Left lung (tissue), 10 donors: ENCODE results near the gene AGO4. TPM values are rescaled to one million over a fixed set of nuclear protein-coding genes. Genes with fewer than 3 reads are reported as not detected.
"Not testable (repeated sequence)": the region's sequence is repeated elsewhere in the genome, so short reads cannot be mapped to it uniquely, and the experiment has no call there.

Source experiments
- ATAC-seq: fragments of 200-7000 bp; cut with Tn5 transposase; one replicate; pipeline ENCODE4 v1.9.1; 2020; ENCODE audit warnings: moderate library complexity
- DNase-seq, 4 donors: peaks; one replicate each; pipeline ENCODE4 v3.0.0-alpha.2; 2013 to 2020
- H3K27ac ChIP-seq, 2 donors: fragments of 200-600 bp; sonication (generic) in 1 of 2; one replicate each; pipeline versions ENCODE4 v1.5.0 to v1.8.0; 2020 to 2021
- H3K27me3 ChIP-seq, 2 donors: fragments of 200-600 bp; sonication (generic) in 1 of 2; one replicate each; pipeline versions ENCODE4 v1.5.0 to v1.8.0; 2020 to 2021
- H3K36me3 ChIP-seq, 2 donors: fragments of 200-600 bp; sonication (generic) in 1 of 2; one replicate each; pipeline versions ENCODE4 v1.5.0 to v1.8.0; 2020 to 2021
- H3K4me1 ChIP-seq, 2 donors: fragments of 200-600 bp; one replicate each; pipeline ENCODE4 v1.8.0; 2021
- H3K4me3 ChIP-seq, 2 donors: fragments of 200-600 bp; sonication (generic) in 1 of 2; one replicate each; pipeline versions ENCODE4 v1.5.0 to v1.8.0; 2020 to 2021; ENCODE audit warnings: mild to moderate bottlenecking in 1 of 2
- H3K9me3 ChIP-seq, 2 donors: fragments of 200-600 bp; sonication (generic) in 1 of 2; one replicate each; pipeline versions ENCODE4 v1.5.0 to v1.8.0; 2020 to 2021
- CTCF ChIP-seq, 2 donors: fragments of 200-600 bp; sonication (generic) in 1 of 2; IDR thresholded peaks; one replicate each; pipeline versions ENCODE4 v1.5.0 to v1.8.0; 2021; ENCODE audit warnings: antibody characterized with exemption in 2 of 2
- intact Hi-C, 2 donors: fragments of 100-400 bp; cut with DNase I; formaldehyde crosslinking; loops; one replicate each; pipeline versions ENCODE4 v1.11.2 to v1.14.2; 2022
- polyA plus RNA-seq, 6 donors: library from polyadenylated mRNA; unstranded; fragments of 120-200 nt; gene quantifications; one replicate each; pipeline ENCODE4 v1.2.1, GENCODE V29; 2013; ENCODE audit not compliant: insufficient read length in 6 of 6
- total RNA-seq, 2 donors: library from RNA; stranded (reverse); fragmentation: NEBNext Ultra II Directional; extraction: Animal tissue kit (Norgen Biotek cat#: 25700); gene quantifications; one replicate each; pipeline ENCODE4 v1.2.1, GENCODE V29; 2021
- donor health status: DM: no; HTN: yes; CAD: no.
- donor health status: DM: no; HTN: no; CAD: no.

Gene AGO4
- total and polyA plus RNA-seq, 8 donors = 16.9 to 39.1 (median 34.8) TPM

- H3K27ac ChIP-seq = peak overlapping the region; percentile 84 to 90
- ATAC-seq (no peak), DNase-seq (peak in 1 of 4 donors; percentile 1)
- H3K9me3 ChIP-seq = no peaks in the 10 kb centered on the region
- H3K4me3 ChIP-seq = peak overlapping the region; percentile 89 to 100
- no peak for TF ChIP-seq CTCF (IDR thresholded peaks at IDR 0.05)
- H3K36me3 ChIP-seq = no peaks in the 10 kb centered on the region
- no peaks in the 10 kb centered on the region for H3K27me3 ChIP-seq
- intact Hi-C loops = no loop called here
- H3K4me1 ChIP-seq = peaks cover 0 to 12% of the 10 kb centered on the region in 2 donors
Measured at GRCh38 chr1:35768350-35769187, 39.2 kb upstream of the AGO4 start.

DNA sequence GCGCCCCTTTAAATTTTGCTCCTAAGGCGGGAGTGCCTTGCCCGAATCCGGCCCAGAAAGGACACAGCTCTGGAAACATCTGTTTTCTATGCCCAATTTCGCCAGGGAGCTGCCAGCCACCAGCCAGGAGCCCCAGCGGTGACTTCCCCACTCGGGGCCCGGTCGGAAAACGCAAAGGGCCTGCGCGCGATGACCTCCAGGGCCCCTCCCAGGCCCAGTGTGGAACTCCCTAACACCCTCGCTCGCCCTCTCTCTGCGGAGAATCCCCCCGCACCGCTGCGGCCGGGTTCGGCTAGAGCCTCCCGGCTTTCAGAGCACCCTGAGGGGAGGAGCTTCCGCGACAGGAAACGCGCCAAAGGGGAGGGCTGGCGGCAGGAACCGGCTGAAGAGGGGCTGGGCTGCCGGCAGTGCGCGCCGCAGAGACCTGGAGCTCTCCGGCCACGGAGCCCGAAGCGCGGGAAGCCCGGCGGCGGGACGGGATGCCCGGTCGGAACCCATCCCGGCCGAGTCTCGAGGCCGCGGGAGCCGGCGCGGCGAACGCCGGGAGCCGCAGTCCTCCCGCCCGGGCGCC is 38.5 kb upstream of the AGO4 start:
- Histone ChIP-seq H3K27me3 (no peaks in the 10 kb centered on the region), H3K9me3 (no peaks in the 10 kb centered on the region), H3K4me1 (peaks cover 0 to 12% of the 10 kb centered on the region in 2 donors), H3K27ac (peak overlapping the region; percentile 84 to 90), H3K36me3 (no peaks in the 10 kb centered on the region), H3K4me3 (peak overlapping the region; percentile 89 to 100)
- intact Hi-C loops = no loop called here
- no peak for TF ChIP-seq CTCF (IDR thresholded peaks at IDR 0.05)
- ATAC-seq (peak; percentile 96), DNase-seq (peak; percentile 90 to 96 (median 95))

GRCh38 chr1:35773711-35774110 is 34.1 kb upstream of the AGO4 start:
- Histone ChIP-seq H3K36me3 (no peaks in the 10 kb centered on the region), H3K27me3 (no peaks in the 10 kb centered on the region), H3K4me1 (peaks cover 0 to 9% of the 10 kb centered on the region in 2 donors), H3K4me3 (no peak overlapping the region), H3K9me3 (no peaks in the 10 kb centered on the region), H3K27ac (no peak overlapping the region)
- ATAC-seq (no peak), DNase-seq (no peak)
- no peak for TF ChIP-seq CTCF (IDR thresholded peaks at IDR 0.05)
- intact Hi-C loops = no loop called here

DNA sequence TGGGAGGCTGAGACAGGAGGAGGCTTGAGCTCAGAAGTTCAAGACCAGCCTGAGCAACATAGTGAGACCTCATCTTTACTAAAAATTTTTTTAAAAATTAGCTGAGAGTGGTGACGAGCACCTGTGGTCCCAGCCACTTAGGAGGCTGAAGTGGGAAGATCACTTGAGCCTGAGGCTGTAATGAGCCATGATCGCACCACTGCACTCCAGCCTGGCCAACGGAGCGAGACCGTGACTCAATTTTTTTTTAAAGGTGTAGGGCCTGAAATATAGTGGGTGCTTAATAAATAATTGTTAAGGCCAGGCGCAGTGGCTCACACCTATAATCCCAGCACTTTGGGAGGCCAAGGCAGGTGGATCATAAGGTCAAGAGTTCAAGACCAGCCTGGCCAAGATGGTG is 31.6 kb upstream of the AGO4 start:
- DNase-seq, H3K4me3 ChIP-seq, H3K4me1 ChIP-seq, H3K36me3 ChIP-seq, intact Hi-C loops, ATAC-seq, H3K27ac ChIP-seq, H3K27me3 ChIP-seq, H3K9me3 ChIP-seq: not testable (repeated sequence)

DNA sequence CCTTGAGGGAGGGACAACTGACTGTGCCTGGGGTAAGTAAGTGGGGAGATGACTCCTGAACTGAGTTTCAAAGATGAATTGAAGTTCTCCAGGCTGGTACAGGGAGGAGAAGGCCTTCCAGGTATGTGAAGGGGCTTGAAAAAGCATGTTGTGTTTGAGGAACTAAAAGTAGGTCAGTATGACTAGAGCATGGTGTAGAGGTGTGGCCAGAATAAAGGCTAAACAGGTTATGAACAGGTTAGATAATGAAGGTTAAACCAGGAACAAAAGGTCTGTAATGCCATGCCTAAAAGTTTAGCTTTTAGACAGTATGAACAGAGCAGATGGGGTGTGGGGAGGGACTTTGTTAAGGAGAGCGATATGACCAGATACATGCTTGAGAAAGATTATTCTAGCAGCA is 30.7 kb upstream of the AGO4 start:
- Histone ChIP-seq H3K9me3 (no peaks in the 10 kb centered on the region), H3K4me3 (no peak overlapping the region), H3K4me1 (no peaks in the 10 kb centered on the region), H3K27me3 (no peaks in the 10 kb centered on the region), H3K27ac (no peak overlapping the region), H3K36me3 (no peaks in the 10 kb centered on the region)
- intact Hi-C loops = no loop called here
- ATAC-seq = no peak
- TF ChIP-seq CTCF (IDR thresholded peaks at IDR 0.05) = no peak
- no peak for DNase-seq
